Immature natural killer cell (primary cell): ENCODE data around the gene MUC5AC. TPM values are rescaled to one million over a fixed set of nuclear protein-coding genes. Genes with fewer than 3 reads are reported as not detected.
A peak's percentile ranks its signal among the peaks of the same experiment; 100 is the strongest.
"Not testable (repeated sequence)": the region's sequence is repeated elsewhere in the genome, so short reads cannot be mapped to it uniquely, and the experiment has no call there.

Experiments
- DNase-seq, 3 donors: peaks; one replicate each; pipeline ENCODE4 v3.0.0; 2022; ENCODE audit warnings: mixed read lengths in 1 of 3
- H3K27ac Mint-ChIP-seq, 6 donors: one replicate each; pipeline ENCODE4 v1.8.0; 2020; ENCODE audit warnings: mixed read lengths in 6 of 6, mild to moderate bottlenecking in 5 of 6, inconsistent platforms in 4 of 6, moderate library complexity in 3 of 6
- H3K27me3 Mint-ChIP-seq, 3 donors: one replicate each; pipeline ENCODE4 v1.8.0; 2020 to 2021; ENCODE audit warnings: low read depth in 3 of 3, mild to moderate bottlenecking in 3 of 3, mixed read lengths in 3 of 3, moderate library complexity in 3 of 3, inconsistent platforms in 1 of 3
- H3K36me3 Mint-ChIP-seq, 3 donors: one replicate each; pipeline ENCODE4 v1.8.0; 2020; ENCODE audit warnings: mixed read lengths in 3 of 3, inconsistent platforms in 2 of 3, mild to moderate bottlenecking in 2 of 3
- H3K4me1 Mint-ChIP-seq, 2 donors: one replicate each; pipeline ENCODE4 v1.8.0; 2020; ENCODE audit warnings: inconsistent platforms in 2 of 2, mild to moderate bottlenecking in 2 of 2, mixed read lengths in 2 of 2, moderate library complexity in 1 of 2
- H3K4me3 Mint-ChIP-seq, 5 donors: one replicate each; pipeline ENCODE4 v1.8.0; 2020; ENCODE audit warnings: mild to moderate bottlenecking in 5 of 5, mixed read lengths in 5 of 5, inconsistent platforms in 3 of 5, moderate library complexity in 3 of 5
- H3K9me3 Mint-ChIP-seq, 6 donors: one replicate each; pipeline ENCODE4 v1.8.0; 2020; ENCODE audit warnings: mild to moderate bottlenecking in 6 of 6, mixed read lengths in 6 of 6, inconsistent platforms in 4 of 6, moderate library complexity in 3 of 6
- polyA plus RNA-seq, 3 donors: library from polyadenylated mRNA; unstranded; fragments of 300-500 nt; fragmentation: Illumina TruSeq; gene quantifications; one replicate each; pipeline ENCODE4 v1.2.3, GENCODE V29; 2021

MUC5AC gene
- polyA plus RNA-seq, 3 donors from 2014 or later: not detected

- no peaks in the 10 kb centered on the region for H3K36me3 Mint-ChIP-seq
- DNase-seq: no peak
- H3K27ac Mint-ChIP-seq: no peak overlapping the region
- no peak overlapping the region for H3K4me3 Mint-ChIP-seq
- peaks cover 0 to 5% (median 3%) of the 10 kb centered on the region in 3 donors for H3K27me3 Mint-ChIP-seq
- H3K4me1 Mint-ChIP-seq: peaks cover 0 to 7% of the 10 kb centered on the region in 2 donors
- H3K9me3 Mint-ChIP-seq: peaks cover 0 to 1% (median 0%) of the 10 kb centered on the region in 6 donors
Measured at GRCh38 chr11:1150116-1150515, 7.6 kb upstream of the MUC5AC start.

GRCh38 chr11:1150769-1151365, 6.9 kb upstream of the MUC5AC start:
- peaks cover 0 to 5% (median 3%) of the 10 kb centered on the region in 3 donors for H3K27me3 Mint-ChIP-seq
- no peak for DNase-seq
- H3K4me3 Mint-ChIP-seq: no peak overlapping the region
- H3K4me1 Mint-ChIP-seq: peaks cover 0 to 7% of the 10 kb centered on the region in 2 donors
- no peaks in the 10 kb centered on the region for H3K9me3 Mint-ChIP-seq
- peak overlapping the region in 1 of 6 donors; percentile 74 for H3K27ac Mint-ChIP-seq
- H3K36me3 Mint-ChIP-seq: no peaks in the 10 kb centered on the region

DNA sequence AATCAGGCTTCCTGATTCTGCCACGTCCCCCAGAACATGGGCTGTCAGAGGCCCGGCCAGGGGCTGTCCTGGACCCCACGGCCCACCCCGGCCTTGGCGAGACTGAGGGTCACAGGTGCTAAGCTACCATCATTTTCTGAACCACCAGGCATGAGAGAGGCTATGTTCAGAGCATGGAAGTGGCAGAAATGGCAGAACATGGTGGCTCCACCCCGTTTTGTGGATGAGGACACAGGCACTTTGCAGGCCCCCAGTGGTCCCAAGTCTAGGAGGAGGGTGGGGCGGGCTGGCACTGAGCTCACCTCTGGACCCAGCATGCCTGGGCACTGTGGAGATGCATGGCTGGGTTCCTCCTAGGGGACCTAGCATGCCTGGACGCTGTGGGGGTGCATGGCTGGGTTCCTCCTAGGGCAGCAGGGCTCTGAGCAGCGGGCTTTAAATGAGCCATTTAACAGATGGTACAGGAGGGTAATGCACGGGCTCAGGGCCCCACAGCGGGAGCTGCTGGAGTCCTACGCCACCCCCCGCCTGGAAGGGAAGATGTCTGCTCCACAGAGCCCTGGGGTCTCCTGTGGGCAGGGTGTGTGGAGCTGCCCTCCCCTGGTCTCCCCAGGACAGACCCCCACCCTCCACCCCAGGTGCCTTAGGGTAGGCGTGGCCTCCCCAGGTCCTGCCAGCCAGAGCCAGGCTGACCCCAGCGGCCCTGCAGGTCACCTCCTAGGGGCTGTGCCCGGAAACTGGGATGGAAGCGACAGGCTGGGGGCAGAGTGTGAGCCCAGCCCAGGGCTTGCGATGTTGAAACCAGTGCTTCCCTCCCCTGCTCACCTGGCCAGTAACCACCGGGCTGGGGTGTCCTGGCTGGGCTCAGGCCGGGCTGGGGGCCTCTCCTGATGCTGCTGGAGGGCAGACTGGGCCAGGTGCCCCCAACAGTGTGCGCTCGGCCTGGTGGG, 6.1 kb upstream of the MUC5AC start:
- no peaks in the 10 kb centered on the region for H3K9me3 Mint-ChIP-seq
- peaks cover 0 to 7% of the 10 kb centered on the region in 2 donors for H3K4me1 Mint-ChIP-seq
- H3K27me3 Mint-ChIP-seq: peaks cover 0 to 5% (median 3%) of the 10 kb centered on the region in 3 donors
- H3K36me3 Mint-ChIP-seq: no peaks in the 10 kb centered on the region
- H3K27ac Mint-ChIP-seq: no peak overlapping the region
- H3K4me3 Mint-ChIP-seq: no peak overlapping the region
- no peak for DNase-seq

DNA sequence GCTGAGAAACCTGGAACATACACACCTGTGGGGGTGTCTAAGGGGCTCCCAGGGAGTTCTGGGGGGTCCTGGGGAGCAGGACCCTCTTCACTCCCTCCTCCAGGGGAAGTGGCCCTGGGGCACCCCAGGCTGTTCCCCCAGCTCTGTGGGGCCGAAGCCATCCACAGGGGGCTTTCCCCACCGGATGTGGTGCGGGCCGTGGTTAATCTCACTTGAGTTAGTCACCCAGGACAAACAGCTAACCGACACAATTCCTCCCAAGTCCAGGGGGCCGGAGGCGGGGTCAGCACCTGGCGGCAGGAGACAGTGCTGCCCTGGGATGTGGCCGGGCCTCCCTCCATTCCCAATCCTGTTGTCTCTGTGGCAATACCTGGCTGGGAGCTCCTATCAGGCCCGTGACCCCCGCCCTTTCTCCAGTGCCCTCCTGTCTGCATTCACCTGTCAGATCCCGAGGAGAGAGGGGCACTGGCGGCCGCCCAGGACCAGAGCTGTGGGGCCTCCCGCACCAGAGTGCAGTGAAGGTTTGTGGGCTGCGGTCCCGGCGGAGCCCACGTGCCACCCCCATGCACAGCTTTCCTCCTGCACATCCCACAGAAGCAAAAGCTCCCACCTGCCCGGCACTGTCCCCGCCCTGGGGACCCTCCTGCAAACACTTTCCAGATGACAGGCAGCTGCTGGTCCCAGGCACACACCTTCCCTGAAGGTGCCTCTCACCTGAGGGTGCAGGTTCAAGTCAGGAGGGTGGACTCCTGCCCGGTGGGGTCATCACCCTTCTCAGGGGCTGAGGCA, 5.2 kb upstream of the MUC5AC start:
- H3K27me3 Mint-ChIP-seq: peaks cover 0 to 7% (median 3%) of the 10 kb centered on the region in 3 donors
- H3K9me3 Mint-ChIP-seq: no peaks in the 10 kb centered on the region
- H3K4me3 Mint-ChIP-seq: no peak overlapping the region
- H3K4me1 Mint-ChIP-seq: peaks cover 0 to 7% of the 10 kb centered on the region in 2 donors
- no peaks in the 10 kb centered on the region for H3K36me3 Mint-ChIP-seq
- no peak overlapping the region for H3K27ac Mint-ChIP-seq
- DNase-seq: peak; percentile 11 to 26 (median 24)

DNA sequence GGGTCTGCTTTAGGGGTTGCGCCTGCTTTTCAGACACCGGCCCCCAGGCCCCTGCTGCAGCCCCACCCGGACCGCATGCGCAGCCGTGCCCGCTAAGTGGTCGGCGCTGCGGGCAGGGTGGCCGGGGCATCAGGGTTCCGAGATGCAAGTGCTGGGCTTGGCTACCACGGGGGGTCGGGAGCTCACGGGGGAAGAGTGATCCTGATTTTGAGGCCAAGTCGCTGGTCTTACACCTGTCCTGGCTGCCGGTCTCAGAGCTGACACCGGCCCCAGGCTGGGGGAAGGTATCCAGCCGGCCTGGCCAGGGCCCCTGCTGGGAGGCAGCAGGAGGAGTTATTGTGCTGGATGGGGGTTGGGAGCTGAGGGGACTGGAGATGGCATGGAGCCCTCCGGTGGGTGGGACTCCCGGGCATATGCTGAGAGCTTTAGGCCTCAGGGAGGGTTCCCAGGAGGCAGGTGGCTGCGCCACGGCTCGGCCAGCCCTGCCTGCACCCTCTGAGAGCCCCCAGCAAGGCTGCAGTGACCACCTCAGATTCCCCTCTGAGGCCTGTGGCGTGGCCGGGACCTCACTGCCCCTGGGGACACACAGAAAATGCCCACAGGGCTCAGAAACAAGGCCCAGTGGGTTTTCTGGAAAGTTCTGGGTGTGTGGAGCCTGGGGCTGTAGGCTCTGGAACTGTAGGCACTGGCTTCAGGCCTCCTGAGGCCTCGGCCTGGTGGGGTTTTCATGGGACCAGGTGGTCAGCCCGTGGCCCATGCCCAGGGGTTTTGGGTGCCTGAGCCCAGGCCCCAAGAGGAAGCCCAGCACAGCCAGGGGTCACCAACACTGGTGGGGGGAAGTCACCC, 4.4 kb upstream of the MUC5AC start:
- DNase-seq: no peak
- Mint-ChIP-seq H3K27ac (no peak overlapping the region), H3K27me3 (peaks cover 0 to 6% (median 3%) of the 10 kb centered on the region in 3 donors), H3K4me1 (peaks cover 0 to 7% of the 10 kb centered on the region in 2 donors), H3K36me3 (no peaks in the 10 kb centered on the region), H3K9me3 (no peaks in the 10 kb centered on the region), H3K4me3 (no peak overlapping the region)

DNA sequence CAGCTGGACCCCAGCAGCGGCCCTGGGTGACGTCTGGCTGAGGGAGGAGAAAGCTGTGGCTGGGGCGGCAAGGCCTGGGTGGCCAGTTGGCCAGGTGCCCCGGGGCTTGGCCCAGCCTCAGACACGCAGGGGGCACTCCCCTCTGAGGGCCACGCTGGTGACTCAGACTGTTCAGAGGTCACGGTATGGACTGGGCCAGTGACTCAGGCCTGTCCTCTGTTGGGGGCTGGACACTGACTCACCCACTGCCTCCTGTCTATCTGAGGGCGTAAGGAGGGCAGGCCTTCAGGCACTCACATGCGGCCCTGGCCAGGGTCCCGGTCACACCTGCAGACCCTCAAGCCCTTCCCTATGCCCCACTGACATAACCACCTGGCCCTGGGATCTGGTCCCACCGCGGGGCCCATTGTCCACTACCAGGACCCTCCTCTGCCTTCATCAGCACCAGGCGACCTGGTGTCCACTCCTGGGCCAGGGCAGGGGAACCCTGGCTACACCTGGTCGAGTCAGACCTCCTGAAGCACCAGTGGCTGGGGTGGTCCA, 3.7 kb upstream of the MUC5AC start:
- no peak overlapping the region for H3K4me3 Mint-ChIP-seq
- no peaks in the 10 kb centered on the region for H3K9me3 Mint-ChIP-seq
- DNase-seq: no peak
- peaks cover 0 to 7% of the 10 kb centered on the region in 2 donors for H3K4me1 Mint-ChIP-seq
- H3K27ac Mint-ChIP-seq: no peak overlapping the region
- peaks cover 0 to 6% (median 3%) of the 10 kb centered on the region in 3 donors for H3K27me3 Mint-ChIP-seq
- no peaks in the 10 kb centered on the region for H3K36me3 Mint-ChIP-seq

DNA sequence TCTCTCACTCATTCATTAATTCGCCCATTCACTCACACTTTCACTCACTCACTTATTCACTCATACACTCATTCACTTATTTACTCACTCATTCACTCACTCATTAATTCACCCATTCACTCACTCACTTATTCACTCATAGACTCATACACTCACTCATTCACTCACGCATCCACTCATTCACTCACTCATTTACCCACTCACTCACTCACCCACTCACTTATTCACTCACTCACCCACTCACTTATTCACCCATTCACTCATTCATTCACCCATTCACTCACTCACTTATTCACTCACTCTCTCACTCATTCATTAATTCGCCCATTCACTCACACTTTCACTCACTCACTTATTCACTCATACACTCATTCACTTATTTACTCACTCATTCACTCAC, 3.1 kb upstream of the MUC5AC start:
- not testable (repeated sequence) for H3K27ac Mint-ChIP-seq, H3K4me3 Mint-ChIP-seq, H3K27me3 Mint-ChIP-seq, H3K9me3 Mint-ChIP-seq, DNase-seq, H3K36me3 Mint-ChIP-seq, H3K4me1 Mint-ChIP-seq

- H3K4me1 Mint-ChIP-seq: peaks cover 0 to 7% of the 10 kb centered on the region in 2 donors
- H3K4me3 Mint-ChIP-seq: no peak overlapping the region
- no peaks in the 10 kb centered on the region for H3K36me3 Mint-ChIP-seq
- DNase-seq: no peak
- peaks cover 0 to 4% (median 2%) of the 10 kb centered on the region in 3 donors for H3K27me3 Mint-ChIP-seq
- no peaks in the 10 kb centered on the region for H3K9me3 Mint-ChIP-seq
- H3K27ac Mint-ChIP-seq: no peak overlapping the region
Measured at GRCh38 chr11:1155274-1155693, 2.5 kb upstream of the MUC5AC start.

- peaks cover 0 to 5% of the 10 kb centered on the region in 2 donors for H3K4me1 Mint-ChIP-seq
- H3K9me3 Mint-ChIP-seq: no peaks in the 10 kb centered on the region
- DNase-seq: no peak
- H3K27me3 Mint-ChIP-seq: peaks cover 0 to 4% (median 2%) of the 10 kb centered on the region in 3 donors
- no peaks in the 10 kb centered on the region for H3K36me3 Mint-ChIP-seq
- no peak overlapping the region for H3K27ac Mint-ChIP-seq
- no peak overlapping the region for H3K4me3 Mint-ChIP-seq
Measured at GRCh38 chr11:1156506-1157340, 1.0 kb upstream of the MUC5AC start.

- DNase-seq: no peak
- Mint-ChIP-seq H3K9me3 (no peaks in the 10 kb centered on the region), H3K27me3 (peaks cover 0 to 4% (median 2%) of the 10 kb centered on the region in 3 donors), H3K27ac (no peak overlapping the region), H3K4me1 (peaks cover 0 to 5% of the 10 kb centered on the region in 2 donors), H3K4me3 (no peak overlapping the region), H3K36me3 (no peaks in the 10 kb centered on the region)
Measured at GRCh38 chr11:1157341-1157644, 460 bp upstream of the MUC5AC start.

DNA sequence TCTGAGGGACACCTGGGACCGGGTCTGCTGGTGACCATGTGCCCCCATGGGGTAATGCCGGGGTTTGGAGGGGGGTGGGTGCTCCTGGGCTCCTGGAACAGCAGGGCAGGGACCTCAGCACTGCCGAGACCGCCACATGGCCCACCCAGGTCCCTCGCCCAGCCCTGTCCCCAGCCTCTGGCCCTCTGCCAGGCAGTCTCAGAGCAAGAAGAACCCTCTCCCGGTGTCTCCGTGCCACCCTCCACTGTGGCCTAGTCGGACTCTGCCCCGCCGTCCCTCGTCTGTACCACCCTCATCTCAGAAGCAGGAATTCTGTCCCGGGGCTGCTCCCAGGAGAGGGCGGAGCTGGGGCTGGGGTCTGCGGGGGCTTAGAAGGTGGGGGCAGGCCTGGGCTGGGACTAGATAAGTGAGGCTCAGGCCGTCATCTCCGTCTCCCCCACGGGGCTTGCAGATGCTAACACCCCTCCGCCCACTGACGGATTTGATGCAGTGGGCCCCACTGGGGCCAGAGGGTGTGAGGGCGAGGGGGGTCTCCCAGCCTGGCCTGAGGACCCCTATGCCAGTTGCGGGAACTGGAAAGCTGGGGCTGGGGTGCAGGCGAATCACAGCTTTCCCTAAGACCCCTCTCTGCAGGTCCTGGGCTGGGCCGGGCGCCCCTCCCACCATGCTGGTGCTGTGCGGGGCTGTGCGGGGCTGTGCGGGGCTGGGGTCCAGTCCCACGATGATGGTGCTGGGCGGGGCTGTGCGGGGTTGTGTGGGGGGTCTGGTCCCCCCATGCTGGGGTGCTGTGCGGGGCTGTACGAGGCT, 1.1 kb downstream of the MUC5AC start:
- peaks cover 0 to 6% (median 2%) of the 10 kb centered on the region in 3 donors for H3K27me3 Mint-ChIP-seq
- H3K27ac Mint-ChIP-seq: no peak overlapping the region
- no peaks in the 10 kb centered on the region for H3K36me3 Mint-ChIP-seq
- H3K4me1 Mint-ChIP-seq: no peaks in the 10 kb centered on the region
- DNase-seq: no peak
- H3K9me3 Mint-ChIP-seq: no peaks in the 10 kb centered on the region
- no peak overlapping the region for H3K4me3 Mint-ChIP-seq
